Prostate gland (tissue), 2 donors: ENCODE results near the gene ANKIB1.

Source experiments
- POLR2A ChIP-seq: fragments of 450-650 bp; IDR thresholded peaks from one replicate; pipeline ENCODE4 v1.6.1; 2016; ENCODE audit warnings: antibody characterized with exemption, mild to moderate bottlenecking
- POLR2AphosphoS5 ChIP-seq: sonication (generic); formaldehyde crosslinking; IDR thresholded peaks from one replicate; pipeline ENCODE4 v1.6.1; 2017; ENCODE audit warnings: antibody characterized with exemption
- TF ChIP-seq, protein P1 (sequence below), 4 experiments: fragments of 200-600 bp in 2 of 4; fragments of 450-650 bp in 2 of 4; sonication (generic) in 2 of 4; IDR thresholded peaks; 1 replicate in 3 of 4; 2 replicates in 1 of 4; pipeline ENCODE4 v1.5.1; 2016 to 2019; ENCODE audit warnings: antibody characterized with exemption in 4 of 4, mild to moderate bottlenecking in 2 of 4, moderate library complexity in 2 of 4

DNA sequence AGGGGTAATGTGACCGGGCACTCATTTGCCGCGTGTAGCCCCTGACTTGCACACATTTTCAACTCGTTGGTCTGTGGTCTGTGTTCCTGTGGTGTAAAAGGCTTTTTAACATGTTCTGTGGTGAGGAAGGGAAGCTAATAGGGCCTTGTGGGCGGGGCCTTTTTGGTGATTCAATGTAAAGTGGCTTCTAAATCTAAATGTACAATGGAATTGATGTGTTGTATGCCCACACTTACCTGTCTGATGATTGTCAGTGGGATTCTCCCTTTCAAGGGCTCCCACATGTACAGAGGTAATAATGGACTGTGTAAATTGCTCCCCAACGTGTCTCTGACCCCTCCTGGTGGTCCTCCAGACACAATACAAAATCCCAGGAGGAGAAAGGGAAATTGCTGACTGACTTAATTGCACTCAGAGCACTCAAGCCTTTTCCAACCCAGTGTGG is 158.4 kb downstream of the ANKIB1 start:
- TF ChIP-seq, protein P1, sequence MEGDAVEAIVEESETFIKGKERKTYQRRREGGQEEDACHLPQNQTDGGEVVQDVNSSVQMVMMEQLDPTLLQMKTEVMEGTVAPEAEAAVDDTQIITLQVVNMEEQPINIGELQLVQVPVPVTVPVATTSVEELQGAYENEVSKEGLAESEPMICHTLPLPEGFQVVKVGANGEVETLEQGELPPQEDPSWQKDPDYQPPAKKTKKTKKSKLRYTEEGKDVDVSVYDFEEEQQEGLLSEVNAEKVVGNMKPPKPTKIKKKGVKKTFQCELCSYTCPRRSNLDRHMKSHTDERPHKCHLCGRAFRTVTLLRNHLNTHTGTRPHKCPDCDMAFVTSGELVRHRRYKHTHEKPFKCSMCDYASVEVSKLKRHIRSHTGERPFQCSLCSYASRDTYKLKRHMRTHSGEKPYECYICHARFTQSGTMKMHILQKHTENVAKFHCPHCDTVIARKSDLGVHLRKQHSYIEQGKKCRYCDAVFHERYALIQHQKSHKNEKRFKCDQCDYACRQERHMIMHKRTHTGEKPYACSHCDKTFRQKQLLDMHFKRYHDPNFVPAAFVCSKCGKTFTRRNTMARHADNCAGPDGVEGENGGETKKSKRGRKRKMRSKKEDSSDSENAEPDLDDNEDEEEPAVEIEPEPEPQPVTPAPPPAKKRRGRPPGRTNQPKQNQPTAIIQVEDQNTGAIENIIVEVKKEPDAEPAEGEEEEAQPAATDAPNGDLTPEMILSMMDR (IDR thresholded peaks at IDR 0.05): no peak
- TF ChIP-seq POLR2A: no peak
- no peak for TF ChIP-seq POLR2AphosphoS5
